Liver (tissue), 9 donors: ENCODE measurements around the gene UBE3C. TPM values are rescaled to one million over a fixed set of nuclear protein-coding genes. Genes with fewer than 3 reads are reported as not detected.

Experiments
- DNase-seq: peaks from one replicate; pipeline ENCODE4 v3.0.0-alpha.2; 2017; ENCODE audit warnings: low spot score
- H3K27ac ChIP-seq, 2 donors: one replicate each; pipeline ENCODE4 v1.7.0; 2013; ENCODE audit warnings: inconsistent platforms in 2 of 2, low read length in 2 of 2, control low read depth in 1 of 2, low read depth in 1 of 2, mild to moderate bottlenecking in 1 of 2
- H3K27me3 ChIP-seq, 4 donors: one replicate each; pipeline versions ENCODE4 v1.6.1 to v1.7.0; 2013; ENCODE audit warnings: low read length in 3 of 4, inconsistent platforms in 1 of 4, mild to moderate bottlenecking in 1 of 4, moderate library complexity in 1 of 4; ENCODE audit not compliant: control insufficient read depth in 4 of 4, insufficient read depth in 4 of 4
- H3K36me3 ChIP-seq, 4 donors: one replicate each; pipeline versions ENCODE4 v1.6.1 to v1.7.0; 2013; ENCODE audit warnings: low read length in 3 of 4, mild to moderate bottlenecking in 3 of 4, low read depth in 1 of 4, moderate library complexity in 1 of 4; ENCODE audit not compliant: control insufficient read depth in 4 of 4, insufficient read depth in 3 of 4
- H3K4me1 ChIP-seq, 4 donors: one replicate each; pipeline versions ENCODE4 v1.6.1 to v1.7.0; 2013; ENCODE audit warnings: low read length in 3 of 4, mild to moderate bottlenecking in 3 of 4, moderate library complexity in 1 of 4; ENCODE audit not compliant: control insufficient read depth in 4 of 4, insufficient read depth in 4 of 4
- H3K4me3 ChIP-seq, 3 donors: one replicate each; pipeline versions ENCODE4 v1.6.1 to v1.7.0; 2013; ENCODE audit warnings: low read length in 3 of 3, control low read depth in 1 of 3, low read depth in 1 of 3, mild to moderate bottlenecking in 1 of 3
- H3K9ac ChIP-seq, 2 donors: one replicate each; pipeline ENCODE4 v1.7.0; 2013; ENCODE audit warnings: low read length in 2 of 2, mild to moderate bottlenecking in 2 of 2, moderate library complexity in 2 of 2, control low read depth in 1 of 2, low read depth in 1 of 2
- H3K9me3 ChIP-seq, 4 donors: one replicate each; pipeline versions ENCODE4 v1.6.1 to v1.7.0; 2013; ENCODE audit warnings: low read length in 3 of 4; ENCODE audit not compliant: control insufficient read depth in 4 of 4
- FOXA1 ChIP-seq: IDR thresholded peaks from 2 replicates; pipeline ENCODE4 v1.6.1; 2016; ENCODE audit warnings: antibody characterized with exemption
- FOXA2 ChIP-seq: IDR thresholded peaks from 2 replicates; pipeline ENCODE4 v1.6.1; 2016; ENCODE audit warnings: antibody characterized with exemption
- GABPA ChIP-seq, 2 donors: IDR thresholded peaks in 1 of 2; conservative IDR thresholded peaks in 1 of 2; 2 replicates each; pipeline ENCODE4 v1.6.1; 2016; ENCODE audit warnings: antibody characterized with exemption in 2 of 2, mild to moderate bottlenecking in 1 of 2, moderate library complexity in 1 of 2
- HNF4A ChIP-seq, 2 donors: conservative IDR thresholded peaks; 2 replicates each; pipeline ENCODE4 v1.6.1; 2016; ENCODE audit warnings: antibody characterized with exemption in 2 of 2, mild to moderate bottlenecking in 2 of 2
- HNF4G ChIP-seq: IDR thresholded peaks from 2 replicates; pipeline ENCODE4 v1.6.1; 2016; ENCODE audit warnings: antibody characterized with exemption
- JUND ChIP-seq, 2 donors: IDR thresholded peaks; 2 replicates each; pipeline ENCODE4 v1.6.1; 2016; ENCODE audit warnings: antibody characterized with exemption in 2 of 2
- NR2F2 ChIP-seq: IDR thresholded peaks from 2 replicates; pipeline ENCODE4 v1.6.1; 2016; ENCODE audit warnings: antibody characterized with exemption
- RAD21 ChIP-seq, 2 donors: IDR thresholded peaks; 2 replicates each; pipeline ENCODE4 v1.6.1; 2016; ENCODE audit warnings: antibody characterized with exemption in 2 of 2, mild to moderate bottlenecking in 2 of 2
- RXRA ChIP-seq, 2 donors: IDR thresholded peaks; 2 replicates each; pipeline ENCODE4 v1.6.1; 2017 to 2018; ENCODE audit warnings: antibody characterized with exemption in 2 of 2, mild to moderate bottlenecking in 1 of 2
- WGBS: extraction: QIAGEN DNeasy Blood & Tissue Kit; methylation state at CpG from one replicate; pipeline ENCODE4 v1.1.7; 2013; 5-methylcytosine and 5-hydroxymethylcytosine counted together
- polyA plus RNA-seq, 2 donors: library from polyadenylated mRNA; stranded (reverse) in 1 of 2; unstranded in 1 of 2; fragments of 200-250 nt in 1 of 2; fragments of >200 nt in 1 of 2; fragmentation: Nextera tagmentation in 1 of 2; extraction: Ambion mirVana in 1 of 2; gene quantifications; one replicate each; pipeline versions ENCODE4 v1.2.1 to v1.2.3, GENCODE V29; 2013 to 2015
- total RNA-seq, 2 donors: library from RNA; depleted of rRNA; stranded (reverse); fragments of >200 nt; gene quantifications; one replicate each; pipeline ENCODE4 v1.2.3, GENCODE V29; 2014
- TF ChIP-seq, protein P1 (sequence below): IDR thresholded peaks from 2 replicates; pipeline ENCODE4 v1.6.1; 2016; ENCODE audit warnings: antibody characterized with exemption
- TF ChIP-seq, protein P2 (sequence below): IDR thresholded peaks from 2 replicates; pipeline ENCODE4 v1.6.1; 2016; ENCODE audit warnings: antibody characterized with exemption
- TF ChIP-seq, protein P3 (sequence below): IDR thresholded peaks from 2 replicates; pipeline ENCODE4 v1.6.1; 2016; ENCODE audit warnings: antibody characterized with exemption
- donor health status: healthy.
- donor health status: healthy.
- donor health status: healthy.
- donor health status: healthy.
- donor health status: healthy.

The UBE3C gene
- total and polyA plus RNA-seq, 4 donors = 10.3 to 61.8 (median 33.9) TPM

DNA sequence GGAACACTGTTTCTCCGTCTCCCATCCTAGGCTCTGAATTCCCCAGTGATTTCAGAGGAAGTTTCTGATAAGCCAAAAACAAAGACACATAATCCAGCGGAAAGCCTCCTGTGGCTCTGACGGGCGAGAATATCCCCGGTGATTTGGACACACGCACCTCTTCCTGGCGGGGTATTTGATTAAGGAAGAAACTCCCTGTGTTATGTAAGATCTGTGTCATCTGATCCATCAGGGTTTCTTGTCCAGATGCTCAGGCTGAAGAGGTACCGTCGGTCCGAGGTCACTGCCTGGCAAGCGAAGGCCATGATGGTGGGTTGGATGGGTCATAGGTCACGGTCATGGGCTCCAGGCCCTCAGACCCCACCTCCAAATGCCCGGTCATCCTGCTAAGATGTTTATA is 158.5 kb downstream of the UBE3C start:
- H3K36me3 ChIP-seq = no peaks in the 10 kb centered on the region
- no peak overlapping the region for H3K27ac ChIP-seq
- no peak for DNase-seq
- H3K27me3 ChIP-seq = no peaks in the 10 kb centered on the region
- H3K9me3 ChIP-seq = no peaks in the 10 kb centered on the region
- H3K9ac ChIP-seq = no peak overlapping the region
- no peak overlapping the region for H3K4me3 ChIP-seq
- H3K4me1 ChIP-seq = no peaks in the 10 kb centered on the region
- TF ChIP-seq HNF4A (conservative IDR thresholded peaks at IDR 0.05) = no peak
- TF ChIP-seq, protein P1, sequence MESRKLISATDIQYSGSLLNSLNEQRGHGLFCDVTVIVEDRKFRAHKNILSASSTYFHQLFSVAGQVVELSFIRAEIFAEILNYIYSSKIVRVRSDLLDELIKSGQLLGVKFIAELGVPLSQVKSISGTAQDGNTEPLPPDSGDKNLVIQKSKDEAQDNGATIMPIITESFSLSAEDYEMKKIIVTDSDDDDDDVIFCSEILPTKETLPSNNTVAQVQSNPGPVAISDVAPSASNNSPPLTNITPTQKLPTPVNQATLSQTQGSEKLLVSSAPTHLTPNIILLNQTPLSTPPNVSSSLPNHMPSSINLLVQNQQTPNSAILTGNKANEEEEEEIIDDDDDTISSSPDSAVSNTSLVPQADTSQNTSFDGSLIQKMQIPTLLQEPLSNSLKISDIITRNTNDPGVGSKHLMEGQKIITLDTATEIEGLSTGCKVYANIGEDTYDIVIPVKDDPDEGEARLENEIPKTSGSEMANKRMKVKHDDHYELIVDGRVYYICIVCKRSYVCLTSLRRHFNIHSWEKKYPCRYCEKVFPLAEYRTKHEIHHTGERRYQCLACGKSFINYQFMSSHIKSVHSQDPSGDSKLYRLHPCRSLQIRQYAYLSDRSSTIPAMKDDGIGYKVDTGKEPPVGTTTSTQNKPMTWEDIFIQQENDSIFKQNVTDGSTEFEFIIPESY = no peak
- no peak for TF ChIP-seq RXRA (IDR thresholded peaks at IDR 0.05)
- TF ChIP-seq HNF4G = no peak
- TF ChIP-seq, protein P2, sequence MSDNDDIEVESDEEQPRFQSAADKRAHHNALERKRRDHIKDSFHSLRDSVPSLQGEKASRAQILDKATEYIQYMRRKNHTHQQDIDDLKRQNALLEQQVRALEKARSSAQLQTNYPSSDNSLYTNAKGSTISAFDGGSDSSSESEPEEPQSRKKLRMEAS = no peak
- no peak for TF ChIP-seq GABPA (IDR thresholded peaks at IDR 0.05 in 1 of 2, conservative IDR thresholded peaks at IDR 0.05 in 1 of 2)
- TF ChIP-seq, protein P3, sequence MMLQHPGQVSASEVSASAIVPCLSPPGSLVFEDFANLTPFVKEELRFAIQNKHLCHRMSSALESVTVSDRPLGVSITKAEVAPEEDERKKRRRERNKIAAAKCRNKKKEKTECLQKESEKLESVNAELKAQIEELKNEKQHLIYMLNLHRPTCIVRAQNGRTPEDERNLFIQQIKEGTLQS = no peak
- no peak for TF ChIP-seq NR2F2
- no peak for TF ChIP-seq JUND (IDR thresholded peaks at IDR 0.05)
- no peak for TF ChIP-seq FOXA2
- 68% methylated on average over 13 of the region's 13 CpGs for WGBS

DNA sequence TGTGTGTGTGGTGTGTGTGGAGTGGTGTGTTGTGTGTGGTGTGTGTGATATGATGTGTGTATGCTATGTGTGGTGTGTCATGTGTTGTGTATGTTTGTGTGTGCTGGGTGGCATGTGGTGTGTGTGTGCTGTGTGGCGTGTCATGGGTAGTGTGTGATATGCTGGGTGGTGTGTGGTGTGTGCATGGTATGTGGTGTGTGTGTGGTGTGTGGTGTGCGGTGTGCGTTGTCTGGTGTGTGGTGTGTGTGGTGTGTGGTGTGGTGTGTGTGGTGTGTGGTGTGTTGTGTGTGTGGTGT is 160.5 kb downstream of the UBE3C start:
- Histone ChIP-seq H3K9ac (no peak overlapping the region), H3K4me1 (no peaks in the 10 kb centered on the region), H3K4me3 (no peak overlapping the region), H3K27me3 (no peaks in the 10 kb centered on the region), H3K36me3 (no peaks in the 10 kb centered on the region), H3K9me3 (no peaks in the 10 kb centered on the region), H3K27ac (no peak overlapping the region)
- DNase-seq = no peak
- TF ChIP-seq FOXA2 = no peak
- no peak for TF ChIP-seq RAD21 (IDR thresholded peaks at IDR 0.05)
- TF ChIP-seq, protein P1 = no peak
- TF ChIP-seq, protein P2 = no peak
- TF ChIP-seq NR2F2 = no peak
- TF ChIP-seq JUND (IDR thresholded peaks at IDR 0.05) = no peak
- TF ChIP-seq HNF4G = no peak
- no peak for TF ChIP-seq FOXA1
- 97% methylated on average over 3 of the region's 3 CpGs for WGBS

DNA sequence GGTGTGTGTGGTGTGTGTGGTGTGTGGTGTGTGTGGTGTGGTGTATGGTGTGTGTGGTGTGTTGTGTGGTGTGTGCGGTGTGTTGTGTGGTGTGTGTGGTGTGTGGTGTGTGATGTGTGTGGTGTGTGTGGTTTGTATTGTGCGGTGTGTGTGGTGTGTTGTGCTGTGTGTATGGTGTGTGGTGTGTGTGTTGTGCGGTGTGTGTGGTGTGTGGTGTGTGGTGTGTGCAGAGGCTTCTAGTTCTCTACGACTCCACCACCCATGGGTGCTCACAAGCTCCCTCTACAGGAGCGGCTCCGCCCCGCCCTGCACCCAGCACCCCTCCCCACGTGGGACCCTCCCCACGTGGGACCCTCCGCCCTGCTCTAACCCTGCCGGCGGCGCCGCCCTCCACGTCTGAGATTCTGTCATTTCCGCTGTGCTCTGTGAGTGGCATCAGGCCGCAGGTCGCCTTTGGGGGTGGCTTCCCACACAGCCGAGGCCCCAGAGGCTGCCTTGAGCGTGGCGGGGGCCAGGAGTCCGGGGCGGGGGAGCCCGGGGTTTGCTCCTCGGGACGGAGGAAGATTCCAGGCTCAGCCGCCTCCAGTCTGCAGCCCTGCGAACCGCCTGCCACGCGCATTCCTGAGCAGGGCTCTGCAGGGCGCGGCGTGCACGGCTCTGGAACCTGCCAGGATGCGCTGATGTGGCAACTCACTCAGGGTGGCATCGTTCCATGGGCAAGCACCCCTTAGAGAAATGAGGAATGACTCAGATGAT is 161.1 kb downstream of the UBE3C start:
- Histone ChIP-seq H3K9ac (no peak overlapping the region), H3K27ac (no peak overlapping the region), H3K27me3 (no peaks in the 10 kb centered on the region), H3K36me3 (no peaks in the 10 kb centered on the region), H3K9me3 (no peaks in the 10 kb centered on the region), H3K4me3 (no peak overlapping the region), H3K4me1 (no peaks in the 10 kb centered on the region)
- no peak for TF ChIP-seq HNF4A (conservative IDR thresholded peaks at IDR 0.05)
- TF ChIP-seq, protein P2 = no peak
- no peak for TF ChIP-seq RAD21 (IDR thresholded peaks at IDR 0.05)
- TF ChIP-seq FOXA2 = no peak
- no peak for TF ChIP-seq FOXA1
- no peak for DNase-seq
- 76% methylated on average over 37 of the region's 37 CpGs for WGBS
